Skeletal muscle satellite cell (primary cell): ENCODE results near the gene TANC1. TPM values are rescaled to one million over a fixed set of nuclear protein-coding genes. Genes with fewer than 3 reads are reported as not detected.

Source experiments
- H3K27me3 ChIP-seq: 2 replicates; pipeline ENCODE4 v1.7.0; 2013; ENCODE audit warnings: low read length; ENCODE audit not compliant: control insufficient read depth, insufficient read depth
- H3K36me3 ChIP-seq: 2 replicates; pipeline ENCODE4 v1.7.0; 2013; ENCODE audit warnings: mild to moderate bottlenecking, control low read depth, low read length; ENCODE audit not compliant: insufficient read depth
- H3K4me1 ChIP-seq: 2 replicates; pipeline ENCODE4 v1.7.0; 2013; ENCODE audit warnings: low read length; ENCODE audit not compliant: control insufficient read depth, insufficient read depth
- H3K4me2 ChIP-seq: 2 replicates; pipeline ENCODE4 v1.7.0; 2013; ENCODE audit warnings: mild to moderate bottlenecking, low read length
- H3K4me3 ChIP-seq: 2 replicates; pipeline ENCODE4 v1.7.0; 2013; ENCODE audit warnings: low read length
- H3K9ac ChIP-seq: 2 replicates; pipeline ENCODE4 v1.7.0; 2013; ENCODE audit warnings: mild to moderate bottlenecking, low read depth, low read length, moderate library complexity
- H3K9me3 ChIP-seq: replicated peaks from 2 replicates; pipeline ENCODE4 v1.7.0; 2013; ENCODE audit warnings: mild to moderate bottlenecking, control low read depth, low read length
- total RNA-seq: library from RNA; depleted of rRNA; stranded (reverse); fragments of >200 nt; gene quantifications from 2 replicates; pipeline ENCODE4 v1.2.3, GENCODE V29; 2012; rRNA removed

The TANC1 gene
- 3.9 and 5.3 TPM in 2 replicates for total RNA-seq

DNA sequence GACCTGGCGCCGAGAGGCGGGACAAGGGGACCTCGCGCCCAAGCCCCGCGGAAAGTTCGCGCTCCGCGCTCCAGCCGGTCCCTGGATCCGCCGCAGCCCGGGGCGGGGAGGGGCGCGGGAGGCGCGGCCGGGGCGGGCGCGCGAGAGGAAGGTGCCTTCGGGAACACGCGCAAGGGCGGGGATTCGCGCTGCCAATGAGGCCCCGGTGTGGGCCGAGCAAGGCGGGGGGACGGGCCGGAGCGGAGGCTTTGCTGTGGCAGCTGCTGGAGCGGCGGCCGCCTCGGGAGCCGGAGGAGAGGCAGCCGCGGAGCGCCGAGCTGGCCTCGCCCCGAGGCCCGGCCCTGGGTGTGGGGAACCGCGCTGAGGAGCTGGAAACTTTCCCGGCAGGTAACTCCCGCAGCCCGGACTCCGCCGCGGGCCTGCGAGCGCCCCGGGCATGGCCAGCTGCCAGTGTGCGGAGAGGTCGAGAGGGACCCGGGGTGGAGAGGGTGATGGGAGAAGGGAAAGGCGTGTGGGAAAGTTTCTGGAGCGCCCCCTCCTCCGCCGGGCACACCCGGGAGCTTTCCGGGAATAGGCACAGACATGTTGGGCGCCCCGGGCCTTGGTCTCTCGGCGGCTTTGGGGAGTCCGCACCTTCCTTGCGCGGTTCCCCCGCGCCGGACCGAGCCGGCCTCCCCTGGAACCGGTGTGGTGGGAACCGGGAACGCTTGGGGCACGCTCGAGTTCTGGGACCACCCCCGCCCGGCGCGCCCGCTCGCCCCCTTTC, at the start of gene TANC1:
Gene TANC1, plus strand, starts transcription at position 245 of the 766 bp plus-strand sequence. CDS start 97,271 bp downstream, outside the sequence.
- H3K4me2 ChIP-seq = peak within 1 kb of the TSS; percentile 95
- peak within 1 kb of the TSS; percentile 95 for H3K4me3 ChIP-seq
- H3K9me3 ChIP-seq = no peaks in the 10 kb centered on the region
- peaks cover 24% of the 10 kb centered on the region for H3K4me1 ChIP-seq
- no peaks in the 10 kb centered on the region for H3K27me3 ChIP-seq
- peak within 1 kb of the TSS; percentile 85 for H3K9ac ChIP-seq
- no peaks in the 10 kb centered on the region for H3K36me3 ChIP-seq

DNA sequence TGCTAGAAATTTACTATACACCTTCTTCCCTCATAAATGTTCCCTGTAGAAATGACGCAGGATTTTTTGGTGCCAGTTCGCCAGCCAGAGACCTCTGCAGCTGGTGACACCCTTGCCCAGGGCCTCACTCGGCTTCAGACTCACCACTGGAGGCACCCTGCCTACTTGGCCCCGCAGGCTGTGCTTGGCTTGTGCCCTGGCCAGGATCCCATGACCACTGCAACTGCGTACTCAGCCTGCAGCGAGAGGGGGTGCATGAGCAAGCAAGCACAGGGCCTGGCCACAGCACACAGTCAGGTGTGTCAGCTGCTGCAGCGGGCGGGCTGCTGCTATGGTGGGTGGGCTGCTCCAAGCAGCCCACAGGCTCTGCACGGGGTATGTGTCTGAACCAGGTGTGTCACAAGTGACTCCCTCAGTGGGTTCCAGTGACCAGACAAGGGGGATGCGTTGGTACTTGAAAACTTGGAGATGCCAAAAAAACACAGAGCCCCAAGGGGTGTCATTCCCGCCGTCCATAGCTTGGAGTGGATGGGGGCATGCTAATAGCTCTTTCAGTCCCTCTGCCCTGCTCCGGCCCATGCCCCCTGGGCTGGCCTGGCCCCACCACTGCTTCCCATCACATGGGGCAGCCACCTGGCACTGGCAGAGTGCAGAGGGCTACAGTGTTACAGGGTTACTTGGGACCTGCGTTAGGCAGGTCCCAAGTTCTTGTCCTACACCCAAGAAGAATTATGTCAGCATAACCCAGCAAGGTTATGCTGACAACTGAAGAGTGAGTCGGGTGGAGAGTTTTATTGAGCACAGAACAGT, 46.6 kb upstream of the TANC1 start:
- Histone ChIP-seq H3K4me1 (peaks cover 19% of the 10 kb centered on the region), H3K27me3 (no peaks in the 10 kb centered on the region), H3K4me3 (no peak overlapping the region), H3K36me3 (no peaks in the 10 kb centered on the region), H3K9me3 (no peaks in the 10 kb centered on the region), H3K4me2 (no peak overlapping the region), H3K9ac (no peak overlapping the region)

DNA sequence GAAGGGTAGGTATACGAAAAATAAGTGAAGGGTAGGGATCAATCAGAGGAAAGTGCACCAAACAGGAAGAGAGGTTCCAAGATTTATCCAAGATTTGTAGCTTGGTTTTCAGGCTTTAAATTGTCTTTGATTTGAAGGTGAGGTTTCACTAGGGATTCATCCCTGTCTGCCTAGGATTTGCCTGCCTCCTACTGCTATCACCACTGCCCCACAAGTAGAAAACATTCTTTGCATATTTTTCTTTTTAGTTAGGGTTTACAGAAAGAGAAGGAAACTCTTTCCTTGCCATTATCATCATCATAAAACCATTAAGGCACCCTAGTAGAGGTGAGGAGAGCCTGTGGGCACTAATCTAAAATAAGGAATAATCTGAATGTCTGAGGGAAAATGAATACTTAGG, 45.8 kb upstream of the TANC1 start:
- H3K36me3 ChIP-seq = no peaks in the 10 kb centered on the region
- H3K4me2 ChIP-seq = no peak overlapping the region
- H3K9me3 ChIP-seq = no peaks in the 10 kb centered on the region
- peaks cover 21% of the 10 kb centered on the region for H3K4me1 ChIP-seq
- no peaks in the 10 kb centered on the region for H3K27me3 ChIP-seq
- H3K4me3 ChIP-seq = no peak overlapping the region
- no peak overlapping the region for H3K9ac ChIP-seq

DNA sequence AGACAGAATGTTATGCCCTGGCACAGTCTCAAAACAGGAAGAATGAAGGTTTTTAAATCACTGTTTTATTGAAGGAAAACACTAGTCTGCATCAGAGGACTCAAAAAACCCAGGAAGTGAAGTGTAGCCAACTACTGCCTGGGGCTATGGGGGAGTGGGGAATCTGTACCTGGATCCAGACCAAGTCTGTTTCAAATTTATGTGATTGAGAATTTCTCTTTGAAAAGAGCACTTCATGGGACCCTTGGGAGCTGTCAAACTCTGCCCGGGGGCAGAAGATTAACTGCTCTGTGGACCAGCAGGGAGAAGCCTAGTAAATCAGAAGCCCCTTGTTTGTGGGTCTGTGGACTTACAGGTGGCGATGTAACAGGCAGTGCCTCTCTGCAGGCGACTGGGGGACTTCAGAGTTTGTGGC, 45.3 kb upstream of the TANC1 start:
- H3K4me1 ChIP-seq = peaks cover 21% of the 10 kb centered on the region
- no peak overlapping the region for H3K4me2 ChIP-seq
- H3K4me3 ChIP-seq = no peak overlapping the region
- no peaks in the 10 kb centered on the region for H3K36me3 ChIP-seq
- H3K9me3 ChIP-seq = no peaks in the 10 kb centered on the region
- no peaks in the 10 kb centered on the region for H3K27me3 ChIP-seq
- H3K9ac ChIP-seq = no peak overlapping the region

DNA sequence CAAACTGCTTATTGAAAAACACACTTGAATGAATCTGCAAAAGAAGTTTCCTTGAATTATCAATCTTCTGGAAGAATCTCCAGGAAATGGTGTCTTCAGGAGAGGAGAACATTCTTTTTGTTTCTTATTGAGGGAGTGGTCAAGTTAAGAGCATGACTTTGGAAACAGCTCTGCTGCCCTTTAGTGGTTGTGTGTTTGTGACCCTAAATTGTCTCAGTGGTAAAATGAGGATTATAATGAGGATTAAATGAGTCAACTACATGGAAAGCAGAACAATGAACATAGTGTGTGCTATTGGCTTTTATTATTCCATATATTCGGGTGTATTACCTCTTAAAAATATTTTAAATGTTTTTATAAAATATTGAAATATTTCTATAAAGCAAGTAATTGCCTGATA, 44.8 kb upstream of the TANC1 start:
- Histone ChIP-seq H3K4me3 (no peak overlapping the region), H3K4me1 (peaks cover 21% of the 10 kb centered on the region), H3K36me3 (no peaks in the 10 kb centered on the region), H3K4me2 (no peak overlapping the region), H3K9ac (no peak overlapping the region), H3K9me3 (no peaks in the 10 kb centered on the region), H3K27me3 (no peaks in the 10 kb centered on the region)

DNA sequence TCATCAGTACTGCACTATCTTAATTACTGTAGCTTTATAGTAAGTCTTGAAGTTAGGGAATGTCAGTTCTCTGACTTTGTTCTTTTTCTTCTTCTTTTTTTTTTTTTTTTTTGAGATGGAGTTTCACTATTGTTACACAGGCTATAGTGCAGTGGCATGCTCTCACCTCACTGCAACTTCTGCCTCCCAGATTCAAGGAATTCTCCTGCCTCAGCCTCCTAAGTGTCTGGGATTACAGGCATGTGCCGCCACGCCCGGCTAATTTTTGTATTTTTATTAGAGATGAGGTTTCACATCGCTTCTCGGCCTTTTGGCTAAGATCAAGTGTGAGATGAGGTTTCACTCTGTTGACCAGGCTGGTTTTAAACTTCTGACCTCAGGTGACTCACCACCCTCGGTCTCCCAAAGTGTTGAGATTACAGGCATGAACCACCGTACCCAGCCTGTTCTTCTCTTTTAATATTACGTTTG, 41.9 kb upstream of the TANC1 start:
- no peaks in the 10 kb centered on the region for H3K9me3 ChIP-seq
- H3K4me2 ChIP-seq = peak overlapping the region; percentile 58
- peaks cover 26% of the 10 kb centered on the region for H3K4me1 ChIP-seq
- H3K9ac ChIP-seq = no peak overlapping the region
- peak overlapping the region; percentile 43 for H3K4me3 ChIP-seq
- H3K36me3 ChIP-seq = no peaks in the 10 kb centered on the region
- no peaks in the 10 kb centered on the region for H3K27me3 ChIP-seq

DNA sequence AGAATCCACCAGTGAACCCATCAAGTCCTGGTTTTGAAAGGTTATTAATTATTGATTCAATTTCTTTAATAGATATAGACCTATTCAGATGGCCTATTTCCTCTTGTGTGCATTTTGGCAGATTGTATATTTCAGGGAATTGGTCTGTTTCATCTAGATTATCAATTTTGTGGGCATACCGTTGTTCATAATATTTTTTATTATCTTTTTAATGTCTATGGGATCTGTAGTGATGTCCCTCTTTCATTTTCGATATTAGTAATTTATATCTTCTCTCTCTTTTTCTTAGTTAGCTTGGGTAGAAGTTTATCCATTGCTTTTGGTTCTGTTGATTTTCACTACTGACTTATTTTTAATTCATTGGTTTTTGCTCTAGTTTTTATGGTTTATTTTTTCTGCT, 39.9 kb upstream of the TANC1 start:
- H3K4me3 ChIP-seq = no peak overlapping the region
- no peaks in the 10 kb centered on the region for H3K9me3 ChIP-seq
- H3K27me3 ChIP-seq = no peaks in the 10 kb centered on the region
- H3K9ac ChIP-seq = no peak overlapping the region
- peaks cover 22% of the 10 kb centered on the region for H3K4me1 ChIP-seq
- H3K4me2 ChIP-seq = no peak overlapping the region
- H3K36me3 ChIP-seq = no peaks in the 10 kb centered on the region

DNA sequence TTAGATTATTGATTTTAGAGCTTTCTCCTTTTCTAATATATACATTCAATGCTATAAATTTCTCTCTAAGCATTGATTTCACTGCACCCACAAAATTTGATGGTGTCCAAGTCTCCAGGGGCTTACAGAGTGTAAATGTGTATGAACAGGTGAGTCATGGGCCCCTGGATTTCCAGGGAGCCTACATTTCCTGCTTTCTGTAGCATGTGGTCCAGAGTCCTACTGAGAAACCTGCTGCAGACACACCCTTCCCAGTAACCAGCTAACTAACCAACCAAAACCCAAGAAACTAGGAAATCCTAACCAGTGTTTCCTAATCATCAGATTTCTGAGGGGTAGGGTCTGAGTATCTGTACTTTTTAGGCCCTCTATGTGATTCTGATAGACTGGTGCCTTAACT, 39.5 kb upstream of the TANC1 start:
- Histone ChIP-seq H3K36me3 (no peaks in the 10 kb centered on the region), H3K27me3 (no peaks in the 10 kb centered on the region)

DNA sequence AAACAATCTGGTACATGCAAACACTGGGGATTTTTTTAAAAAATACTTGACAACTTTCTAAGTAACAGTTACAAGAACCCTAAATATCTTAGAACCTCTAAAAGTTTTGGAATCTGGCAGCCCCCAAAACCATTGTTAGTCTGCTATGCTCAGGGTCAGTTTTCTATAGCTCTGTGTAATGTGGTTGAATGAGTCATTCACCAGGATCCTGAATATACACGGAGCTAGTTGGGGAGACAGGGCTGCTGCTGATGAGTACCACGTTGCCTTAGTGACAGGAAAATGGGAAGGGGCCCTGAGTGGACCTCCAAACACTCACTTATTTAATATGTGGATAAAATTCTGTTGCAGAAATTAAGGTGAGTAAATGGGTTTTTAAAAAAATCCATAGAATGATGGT, 36.9 kb upstream of the TANC1 start:
- Histone ChIP-seq H3K9me3 (no peaks in the 10 kb centered on the region), H3K36me3 (no peaks in the 10 kb centered on the region), H3K27me3 (no peaks in the 10 kb centered on the region), H3K9ac (no peak overlapping the region), H3K4me1 (peaks cover 30% of the 10 kb centered on the region), H3K4me2 (no peak overlapping the region), H3K4me3 (no peak overlapping the region)

More for the DNA sequence above, 39.5 kb upstream of the TANC1 start:
- no peak overlapping the region for H3K4me2 ChIP-seq
- peaks cover 21% of the 10 kb centered on the region for H3K4me1 ChIP-seq
- H3K9me3 ChIP-seq = no peaks in the 10 kb centered on the region
- H3K4me3 ChIP-seq = no peak overlapping the region
- H3K9ac ChIP-seq = no peak overlapping the region

DNA sequence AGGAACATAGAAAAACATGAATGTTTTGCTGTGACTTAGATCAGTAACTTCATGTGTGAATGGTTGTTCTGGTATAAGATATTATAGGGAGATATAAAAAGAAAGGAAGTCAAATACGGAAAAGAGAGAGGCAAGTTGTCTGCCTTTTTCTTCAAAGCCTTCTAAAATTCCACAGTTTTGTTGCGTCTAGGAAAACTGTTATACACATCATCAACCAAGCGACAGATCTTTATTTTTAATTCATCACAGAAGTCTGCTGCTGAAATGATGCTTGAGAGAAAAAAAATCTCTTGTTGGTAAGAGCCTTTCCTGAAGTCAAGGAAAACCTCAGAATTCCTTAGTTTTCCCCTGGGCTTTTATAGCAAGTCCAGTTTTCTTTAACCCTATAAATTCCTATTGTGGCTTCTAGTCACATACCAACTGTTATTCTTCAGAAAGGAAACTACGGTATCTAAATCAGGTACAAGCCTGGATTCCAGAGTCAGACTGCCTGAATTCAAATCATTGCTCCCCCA, 36.3 kb upstream of the TANC1 start:
- no peaks in the 10 kb centered on the region for H3K36me3 ChIP-seq
- H3K9ac ChIP-seq = no peak overlapping the region
- no peak overlapping the region for H3K4me2 ChIP-seq
- no peak overlapping the region for H3K4me3 ChIP-seq
- H3K4me1 ChIP-seq = peaks cover 32% of the 10 kb centered on the region
- H3K27me3 ChIP-seq = no peaks in the 10 kb centered on the region
- H3K9me3 ChIP-seq = no peaks in the 10 kb centered on the region

DNA sequence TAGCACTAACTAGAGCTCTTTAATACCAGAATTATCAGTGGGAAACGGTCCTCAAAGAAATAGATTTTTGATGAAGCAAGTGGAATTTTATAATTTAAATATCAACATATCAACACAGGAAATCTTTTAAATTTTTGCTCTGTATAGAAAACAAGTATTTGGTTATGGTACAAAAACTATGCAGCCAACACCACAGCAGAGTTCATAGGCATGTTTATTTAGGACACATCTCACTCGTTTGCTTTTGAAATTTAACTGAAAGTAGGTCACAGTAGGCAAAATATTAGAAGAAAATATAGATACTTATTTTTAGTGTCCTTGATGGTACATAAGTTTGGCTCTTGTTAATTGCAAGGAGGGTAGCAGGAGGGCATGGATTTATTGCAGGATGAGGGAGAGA, 34.3 kb upstream of the TANC1 start:
- Histone ChIP-seq H3K9me3 (no peaks in the 10 kb centered on the region), H3K4me2 (no peak overlapping the region), H3K4me1 (peaks cover 36% of the 10 kb centered on the region), H3K36me3 (no peaks in the 10 kb centered on the region), H3K4me3 (no peak overlapping the region), H3K9ac (no peak overlapping the region), H3K27me3 (no peaks in the 10 kb centered on the region)
